Liver (tissue), 9 donors: ENCODE data around the gene SP7. TPM values are rescaled to one million over a fixed set of nuclear protein-coding genes. Genes with fewer than 3 reads are reported as not detected.

Experiments
- DNase-seq: peaks from one replicate; pipeline ENCODE4 v3.0.0-alpha.2; 2017; ENCODE audit warnings: low spot score
- H3K27ac ChIP-seq, 2 donors: one replicate each; pipeline ENCODE4 v1.7.0; 2013; ENCODE audit warnings: inconsistent platforms in 2 of 2, low read length in 2 of 2, control low read depth in 1 of 2, low read depth in 1 of 2, mild to moderate bottlenecking in 1 of 2
- H3K27me3 ChIP-seq, 4 donors: one replicate each; pipeline versions ENCODE4 v1.6.1 to v1.7.0; 2013; ENCODE audit warnings: low read length in 3 of 4, inconsistent platforms in 1 of 4, mild to moderate bottlenecking in 1 of 4, moderate library complexity in 1 of 4; ENCODE audit not compliant: control insufficient read depth in 4 of 4, insufficient read depth in 4 of 4
- H3K36me3 ChIP-seq, 4 donors: one replicate each; pipeline versions ENCODE4 v1.6.1 to v1.7.0; 2013; ENCODE audit warnings: low read length in 3 of 4, mild to moderate bottlenecking in 3 of 4, low read depth in 1 of 4, moderate library complexity in 1 of 4; ENCODE audit not compliant: control insufficient read depth in 4 of 4, insufficient read depth in 3 of 4
- H3K4me1 ChIP-seq, 4 donors: one replicate each; pipeline versions ENCODE4 v1.6.1 to v1.7.0; 2013; ENCODE audit warnings: low read length in 3 of 4, mild to moderate bottlenecking in 3 of 4, moderate library complexity in 1 of 4; ENCODE audit not compliant: control insufficient read depth in 4 of 4, insufficient read depth in 4 of 4
- H3K4me3 ChIP-seq, 3 donors: one replicate each; pipeline versions ENCODE4 v1.6.1 to v1.7.0; 2013; ENCODE audit warnings: low read length in 3 of 3, control low read depth in 1 of 3, low read depth in 1 of 3, mild to moderate bottlenecking in 1 of 3
- H3K9ac ChIP-seq, 2 donors: one replicate each; pipeline ENCODE4 v1.7.0; 2013; ENCODE audit warnings: low read length in 2 of 2, mild to moderate bottlenecking in 2 of 2, moderate library complexity in 2 of 2, control low read depth in 1 of 2, low read depth in 1 of 2
- H3K9me3 ChIP-seq, 4 donors: one replicate each; pipeline versions ENCODE4 v1.6.1 to v1.7.0; 2013; ENCODE audit warnings: low read length in 3 of 4; ENCODE audit not compliant: control insufficient read depth in 4 of 4
- CTCF ChIP-seq: fragments of 150-350 bp; IDR thresholded peaks from 2 replicates; pipeline ENCODE4 v1.5.1; 2017; ENCODE audit warnings: improper control_type of control experiment, low read depth, low read length; ENCODE audit not compliant: missing input control
- EGR1 ChIP-seq, 2 donors: IDR thresholded peaks; 2 replicates each; pipeline ENCODE4 v1.6.1; 2016 to 2018; ENCODE audit warnings: antibody characterized with exemption in 2 of 2, low read depth in 2 of 2
- FOXA1 ChIP-seq: IDR thresholded peaks from 2 replicates; pipeline ENCODE4 v1.6.1; 2016; ENCODE audit warnings: antibody characterized with exemption
- FOXA2 ChIP-seq: IDR thresholded peaks from 2 replicates; pipeline ENCODE4 v1.6.1; 2016; ENCODE audit warnings: antibody characterized with exemption
- GABPA ChIP-seq, 2 donors: IDR thresholded peaks in 1 of 2; conservative IDR thresholded peaks in 1 of 2; 2 replicates each; pipeline ENCODE4 v1.6.1; 2016; ENCODE audit warnings: antibody characterized with exemption in 2 of 2, mild to moderate bottlenecking in 1 of 2, moderate library complexity in 1 of 2
- HNF4A ChIP-seq, 2 donors: conservative IDR thresholded peaks; 2 replicates each; pipeline ENCODE4 v1.6.1; 2016; ENCODE audit warnings: antibody characterized with exemption in 2 of 2, mild to moderate bottlenecking in 2 of 2
- HNF4G ChIP-seq: IDR thresholded peaks from 2 replicates; pipeline ENCODE4 v1.6.1; 2016; ENCODE audit warnings: antibody characterized with exemption
- JUND ChIP-seq, 2 donors: IDR thresholded peaks; 2 replicates each; pipeline ENCODE4 v1.6.1; 2016; ENCODE audit warnings: antibody characterized with exemption in 2 of 2
- MAX ChIP-seq: IDR thresholded peaks from 2 replicates; pipeline ENCODE4 v1.6.1; 2016; ENCODE audit warnings: antibody characterized with exemption
- NR2F2 ChIP-seq: IDR thresholded peaks from 2 replicates; pipeline ENCODE4 v1.6.1; 2016; ENCODE audit warnings: antibody characterized with exemption
- RAD21 ChIP-seq, 2 donors: IDR thresholded peaks; 2 replicates each; pipeline ENCODE4 v1.6.1; 2016; ENCODE audit warnings: antibody characterized with exemption in 2 of 2, mild to moderate bottlenecking in 2 of 2
- REST ChIP-seq: IDR thresholded peaks from 2 replicates; pipeline ENCODE4 v1.6.1; 2016; ENCODE audit warnings: antibody characterized with exemption, mild to moderate bottlenecking
- RXRA ChIP-seq, 2 donors: IDR thresholded peaks; 2 replicates each; pipeline ENCODE4 v1.6.1; 2017 to 2018; ENCODE audit warnings: antibody characterized with exemption in 2 of 2, mild to moderate bottlenecking in 1 of 2
- SP1 ChIP-seq: IDR thresholded peaks from 2 replicates; pipeline ENCODE4 v1.6.1; 2018; ENCODE audit warnings: antibody characterized with exemption, mild to moderate bottlenecking
- TAF1 ChIP-seq: conservative IDR thresholded peaks from 2 replicates; pipeline ENCODE4 v1.6.1; 2016; ENCODE audit warnings: antibody characterized with exemption, mild to moderate bottlenecking
- YY1 ChIP-seq: IDR thresholded peaks from 2 replicates; pipeline ENCODE4 v1.6.1; 2016; ENCODE audit warnings: antibody characterized with exemption, mild to moderate bottlenecking
- ZBTB33 ChIP-seq: IDR thresholded peaks from 2 replicates; pipeline ENCODE4 v1.6.1; 2016; ENCODE audit warnings: antibody characterized with exemption
- WGBS: extraction: QIAGEN DNeasy Blood & Tissue Kit; methylation state at CpG from one replicate; pipeline ENCODE4 v1.1.7; 2013; 5-methylcytosine and 5-hydroxymethylcytosine counted together
- polyA plus RNA-seq, 2 donors: library from polyadenylated mRNA; stranded (reverse) in 1 of 2; unstranded in 1 of 2; fragments of 200-250 nt in 1 of 2; fragments of >200 nt in 1 of 2; fragmentation: Nextera tagmentation in 1 of 2; extraction: Ambion mirVana in 1 of 2; gene quantifications; one replicate each; pipeline versions ENCODE4 v1.2.1 to v1.2.3, GENCODE V29; 2013 to 2015
- total RNA-seq, 2 donors: library from RNA; depleted of rRNA; stranded (reverse); fragments of >200 nt; gene quantifications; one replicate each; pipeline ENCODE4 v1.2.3, GENCODE V29; 2014
- TF ChIP-seq, protein P1 (sequence below): IDR thresholded peaks from 2 replicates; pipeline ENCODE4 v1.6.1; 2016; ENCODE audit warnings: antibody characterized with exemption
- donor health status: healthy.
- donor health status: healthy.
- donor health status: healthy.
- donor health status: healthy.
- donor health status: healthy.

Gene SP7
- total and polyA plus RNA-seq, 4 donors = not detected

GRCh38 chr12:53344487-53344823 lies 8.3 kb upstream of the SP7 start:
- Histone ChIP-seq H3K4me1 (peaks cover 0 to 11% (median 3%) of the 10 kb centered on the region in 4 donors), H3K27ac (no peak overlapping the region), H3K27me3 (no peaks in the 10 kb centered on the region), H3K36me3 (no peaks in the 10 kb centered on the region), H3K4me3 (peak overlapping the region in 1 of 3 donors; percentile 64), H3K9ac (no peak overlapping the region), H3K9me3 (no peaks in the 10 kb centered on the region)
- no peak for DNase-seq
- TF ChIP-seq FOXA2 (no peak), YY1 (no peak), REST (no peak), RAD21 (IDR thresholded peaks at IDR 0.05) (no peak), NR2F2 (no peak), HNF4G (no peak), RXRA (IDR thresholded peaks at IDR 0.05) (no peak), HNF4A (conservative IDR thresholded peaks at IDR 0.05) (no peak)
- TF ChIP-seq, protein P1, sequence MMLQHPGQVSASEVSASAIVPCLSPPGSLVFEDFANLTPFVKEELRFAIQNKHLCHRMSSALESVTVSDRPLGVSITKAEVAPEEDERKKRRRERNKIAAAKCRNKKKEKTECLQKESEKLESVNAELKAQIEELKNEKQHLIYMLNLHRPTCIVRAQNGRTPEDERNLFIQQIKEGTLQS = no peak
- WGBS = 11% methylated on average over 19 of the region's 19 CpGs

- WGBS = 97% methylated on average over 4 of the region's 4 CpGs
- peaks cover 0 to 11% (median 3%) of the 10 kb centered on the region in 4 donors for H3K4me1 ChIP-seq
- no peak overlapping the region for H3K27ac ChIP-seq
- DNase-seq = no peak
- H3K4me3 ChIP-seq = no peak overlapping the region
- H3K27me3 ChIP-seq = no peaks in the 10 kb centered on the region
- no peaks in the 10 kb centered on the region for H3K36me3 ChIP-seq
- TF ChIP-seq JUND (IDR thresholded peaks at IDR 0.05) (no peak), GABPA (IDR thresholded peaks at IDR 0.05 in 1 of 2, conservative IDR thresholded peaks at IDR 0.05 in 1 of 2) (no peak), REST (no peak), FOXA2 (no peak), NR2F2 (no peak), YY1 (no peak), HNF4G (no peak), HNF4A (conservative IDR thresholded peaks at IDR 0.05) (no peak), FOXA1 (no peak), EGR1 (IDR thresholded peaks at IDR 0.05; ENCODE audit: low read depth in 2 of 2) (no peak), CTCF (no peak), ZBTB33 (no peak), MAX (no peak), RAD21 (IDR thresholded peaks at IDR 0.05) (no peak), RXRA (IDR thresholded peaks at IDR 0.05) (no peak), SP1 (no peak), TAF1 (no peak)
- TF ChIP-seq, protein P1 = no peak
- H3K9me3 ChIP-seq = no peaks in the 10 kb centered on the region
- H3K9ac ChIP-seq = no peak overlapping the region
Measured at GRCh38 chr12:53343969-53344368, 7.8 kb upstream of the SP7 start.
